Activated naive CD8-positive, alpha-beta T cell (primary cell): ENCODE data around the gene MEGF11.

ENCODE experiments used
- H3K27ac Mint-ChIP-seq: one replicate; pipeline ENCODE4 v1.8.0; 2021; ENCODE audit warnings: mixed read lengths
- H3K27me3 Mint-ChIP-seq: one replicate; pipeline ENCODE4 v1.8.0; 2021; ENCODE audit warnings: mixed read lengths
- H3K36me3 Mint-ChIP-seq: one replicate; pipeline ENCODE4 v1.8.0; 2021; ENCODE audit warnings: mixed read lengths
- H3K4me1 Mint-ChIP-seq: one replicate; pipeline ENCODE4 v1.8.0; 2021; ENCODE audit warnings: low read depth, mixed read lengths
- H3K4me3 Mint-ChIP-seq: one replicate; pipeline ENCODE4 v1.8.0; 2021; ENCODE audit warnings: mild to moderate bottlenecking, mixed read lengths
- H3K9me3 Mint-ChIP-seq: one replicate; pipeline ENCODE4 v1.8.0; 2021; ENCODE audit warnings: low read depth, mixed read lengths

The MEGF11 gene

DNA sequence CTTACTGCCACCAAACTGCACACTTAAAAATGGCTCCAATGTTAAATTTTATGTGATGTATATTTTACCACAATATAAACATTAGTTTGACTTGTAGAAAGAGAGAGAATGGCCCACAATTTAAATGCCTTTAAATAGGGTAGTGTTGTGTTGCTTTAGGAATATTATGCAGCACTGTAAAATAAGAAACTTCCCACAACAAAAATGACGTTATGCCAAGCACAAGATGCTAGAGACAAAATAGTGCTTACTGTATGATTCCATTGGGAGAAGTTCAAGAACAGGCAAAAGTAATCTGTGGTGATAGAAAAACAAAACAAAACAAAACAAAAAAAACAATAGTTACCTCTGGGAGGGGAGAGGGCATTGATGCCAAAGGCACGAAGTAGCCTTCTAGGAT is 91.3 kb downstream of the MEGF11 start:
- H3K9me3 Mint-ChIP-seq = no peaks in the 10 kb centered on the region
- H3K4me1 Mint-ChIP-seq = no peaks in the 10 kb centered on the region

DNA sequence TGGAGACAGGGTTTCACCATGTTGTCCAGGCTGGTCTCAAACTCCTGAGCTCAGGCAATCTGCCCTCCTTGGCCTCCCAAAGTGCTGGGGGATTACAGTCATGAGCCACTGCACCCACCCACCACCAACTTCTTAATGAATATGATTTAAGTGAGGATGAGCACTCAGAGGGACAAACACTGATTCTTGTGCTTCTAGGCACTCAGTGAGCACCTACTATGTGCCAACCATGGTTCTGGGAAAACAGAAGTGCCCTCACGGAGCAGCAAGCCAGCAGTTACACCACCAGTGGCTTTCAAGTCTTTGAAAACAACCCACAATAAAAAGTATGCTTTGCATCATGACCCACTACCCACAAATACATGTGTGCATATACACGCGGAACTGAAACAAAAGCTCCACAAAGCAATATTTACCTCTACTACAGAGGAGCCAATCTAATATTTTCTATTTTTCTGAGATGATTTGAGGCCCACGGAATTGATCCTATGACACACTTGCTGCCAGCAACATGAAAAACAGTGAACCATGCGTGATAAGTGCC is 91.9 kb downstream of the MEGF11 start:
- no peaks in the 10 kb centered on the region for H3K4me1 Mint-ChIP-seq
- no peaks in the 10 kb centered on the region for H3K27me3 Mint-ChIP-seq
- no peak overlapping the region for H3K4me3 Mint-ChIP-seq
- no peaks in the 10 kb centered on the region for H3K36me3 Mint-ChIP-seq
- no peak overlapping the region for H3K27ac Mint-ChIP-seq
- no peaks in the 10 kb centered on the region for H3K9me3 Mint-ChIP-seq

More for the DNA sequence above, 91.3 kb downstream of the MEGF11 start:
- H3K27ac Mint-ChIP-seq = no peak overlapping the region
- H3K36me3 Mint-ChIP-seq = no peaks in the 10 kb centered on the region
- no peaks in the 10 kb centered on the region for H3K27me3 Mint-ChIP-seq
- no peak overlapping the region for H3K4me3 Mint-ChIP-seq

GRCh38 chr15:66161108-66161507 is 92.4 kb downstream of the MEGF11 start:
- Mint-ChIP-seq H3K27ac (no peak overlapping the region), H3K27me3 (no peaks in the 10 kb centered on the region), H3K4me1 (no peaks in the 10 kb centered on the region), H3K9me3 (no peaks in the 10 kb centered on the region), H3K36me3 (no peaks in the 10 kb centered on the region), H3K4me3 (no peak overlapping the region)

- H3K36me3 Mint-ChIP-seq = no peaks in the 10 kb centered on the region
- no peaks in the 10 kb centered on the region for H3K4me1 Mint-ChIP-seq
- no peak overlapping the region for H3K27ac Mint-ChIP-seq
- H3K9me3 Mint-ChIP-seq = no peaks in the 10 kb centered on the region
- H3K4me3 Mint-ChIP-seq = no peak overlapping the region
- H3K27me3 Mint-ChIP-seq = no peaks in the 10 kb centered on the region
Measured at GRCh38 chr15:66157507-66157906, 96.0 kb downstream of the MEGF11 start.

DNA sequence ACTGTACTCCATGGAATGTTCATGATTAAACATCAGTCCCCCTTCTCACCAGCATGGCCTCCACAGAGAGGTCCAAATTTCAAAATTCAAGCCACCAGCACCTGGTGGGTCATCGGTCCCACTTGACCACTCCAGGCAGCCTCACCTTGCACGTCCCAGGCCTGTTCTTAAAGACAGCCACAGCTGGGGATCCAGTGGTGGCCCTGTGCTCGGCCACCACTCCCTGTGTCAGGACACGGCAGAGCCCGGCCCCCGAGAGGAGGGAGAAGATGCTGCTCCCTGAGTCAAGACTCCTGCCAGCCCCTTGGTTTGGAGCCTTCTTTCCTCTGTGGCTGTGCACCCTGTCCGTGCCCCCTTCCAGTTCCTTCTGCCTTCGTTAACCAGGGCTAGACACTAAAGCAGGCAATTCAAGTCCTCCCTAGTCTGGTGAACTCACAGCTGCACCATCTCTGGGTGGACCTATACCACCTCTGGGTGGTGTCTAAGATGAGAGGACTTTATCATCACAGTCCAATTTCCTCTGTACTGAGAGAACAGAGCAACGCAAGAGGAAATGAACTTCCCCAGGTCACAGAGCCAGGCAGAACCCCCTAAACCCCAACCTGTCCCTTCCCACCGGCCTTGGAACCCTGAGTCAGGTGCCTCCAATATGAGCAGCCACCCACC is 97.1 kb downstream of the MEGF11 start:
- Mint-ChIP-seq H3K4me1 (no peaks in the 10 kb centered on the region), H3K36me3 (no peaks in the 10 kb centered on the region), H3K4me3 (no peak overlapping the region), H3K9me3 (no peaks in the 10 kb centered on the region), H3K27me3 (no peaks in the 10 kb centered on the region), H3K27ac (no peak overlapping the region)

DNA sequence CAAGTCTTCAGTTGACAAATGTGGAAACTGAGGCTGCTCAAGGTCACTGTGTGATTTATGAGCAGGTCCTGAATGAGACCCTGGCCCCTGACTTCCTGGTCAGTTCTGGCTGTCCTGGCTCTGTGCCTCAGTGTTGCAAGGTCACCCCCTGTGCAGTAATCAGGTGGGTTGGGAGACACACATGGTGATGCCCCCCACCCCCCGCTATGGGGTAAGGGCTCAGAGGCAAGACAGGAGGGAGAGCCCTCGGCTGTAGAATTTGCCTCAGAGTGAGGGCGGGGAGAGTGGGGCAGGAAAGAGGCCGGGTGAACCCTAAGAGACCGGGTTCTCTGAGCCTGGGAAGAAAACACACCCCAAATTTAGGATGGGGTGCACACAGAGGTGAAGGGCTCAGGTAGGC is 98.5 kb downstream of the MEGF11 start:
- H3K27ac Mint-ChIP-seq = no peak overlapping the region
- no peak overlapping the region for H3K4me3 Mint-ChIP-seq
- H3K4me1 Mint-ChIP-seq = no peaks in the 10 kb centered on the region
- no peaks in the 10 kb centered on the region for H3K36me3 Mint-ChIP-seq
- H3K9me3 Mint-ChIP-seq = no peaks in the 10 kb centered on the region
- H3K27me3 Mint-ChIP-seq = peaks cover 1% of the 10 kb centered on the region

DNA sequence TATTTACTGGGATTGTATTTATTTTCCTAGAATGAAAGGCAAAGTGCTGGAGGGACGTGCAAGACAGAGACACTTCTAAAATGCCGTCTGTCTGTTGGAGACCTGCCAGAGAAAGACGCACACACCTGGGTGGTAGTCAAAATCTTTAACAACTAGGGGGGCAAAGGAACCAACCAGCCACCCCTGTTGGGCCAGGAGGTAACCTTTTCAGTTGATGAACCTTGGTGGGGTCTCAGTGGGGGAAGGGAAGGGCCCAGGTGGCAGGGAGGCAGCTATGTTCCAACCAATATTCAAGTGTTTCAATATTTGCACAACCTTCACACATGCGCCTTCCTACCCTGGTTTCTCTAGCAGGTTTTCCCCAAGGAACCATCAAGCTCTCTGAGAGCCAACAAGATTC is 99.0 kb downstream of the MEGF11 start:
- Mint-ChIP-seq H3K27me3 (peaks cover 1% of the 10 kb centered on the region), H3K4me1 (no peaks in the 10 kb centered on the region), H3K4me3 (no peak overlapping the region), H3K27ac (no peak overlapping the region), H3K9me3 (no peaks in the 10 kb centered on the region), H3K36me3 (no peaks in the 10 kb centered on the region)

DNA sequence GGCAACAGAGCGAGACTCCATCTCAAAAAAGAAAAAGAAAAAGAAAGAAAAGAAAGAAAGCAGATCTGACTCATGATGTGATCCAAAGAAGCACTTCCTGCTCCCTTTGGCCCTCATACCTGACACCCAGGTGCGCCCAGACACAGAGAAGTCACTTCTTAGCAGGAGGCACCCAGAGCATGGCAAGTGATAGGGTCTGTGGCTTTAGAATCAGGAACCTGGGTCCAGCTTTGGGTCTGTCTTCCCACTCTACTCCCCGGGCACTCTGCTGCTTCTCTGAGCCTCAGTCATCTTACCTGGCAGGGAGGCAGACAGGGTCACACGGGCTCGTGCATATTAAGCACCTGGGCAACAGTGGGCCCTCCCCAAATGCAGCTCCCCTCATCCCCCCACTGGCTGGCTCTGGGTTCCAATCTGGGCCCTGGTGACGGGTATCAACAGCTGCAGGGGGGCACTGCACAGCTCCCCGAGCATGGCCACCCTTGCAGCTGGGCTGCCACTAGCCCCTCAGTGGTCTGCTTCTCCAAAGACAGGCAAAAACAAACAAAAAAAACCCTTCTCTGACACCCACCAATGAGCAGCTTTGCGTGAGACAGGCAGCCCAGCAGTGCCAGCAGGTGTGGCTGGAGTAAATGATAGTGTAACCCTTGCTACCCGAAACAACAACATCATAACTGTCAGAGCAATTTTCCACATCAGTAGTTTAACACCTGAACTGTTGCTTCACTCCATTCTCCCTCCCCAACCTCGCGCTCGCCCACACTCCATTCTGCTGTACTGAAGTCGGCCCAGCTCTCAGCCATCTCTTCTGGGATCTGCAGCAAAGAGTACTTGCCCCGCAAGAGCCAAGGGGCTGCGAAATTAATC is 99.8 kb downstream of the MEGF11 start:
- H3K4me1 Mint-ChIP-seq = no peaks in the 10 kb centered on the region
- H3K27ac Mint-ChIP-seq = no peak overlapping the region
- no peaks in the 10 kb centered on the region for H3K36me3 Mint-ChIP-seq
- no peaks in the 10 kb centered on the region for H3K9me3 Mint-ChIP-seq
- no peak overlapping the region for H3K4me3 Mint-ChIP-seq
- peaks cover 1% of the 10 kb centered on the region for H3K27me3 Mint-ChIP-seq

- no peak overlapping the region for H3K4me3 Mint-ChIP-seq
- H3K27ac Mint-ChIP-seq = no peak overlapping the region
- no peaks in the 10 kb centered on the region for H3K9me3 Mint-ChIP-seq
- H3K4me1 Mint-ChIP-seq = no peaks in the 10 kb centered on the region
- peaks cover 4% of the 10 kb centered on the region for H3K27me3 Mint-ChIP-seq
- no peaks in the 10 kb centered on the region for H3K36me3 Mint-ChIP-seq
Measured at GRCh38 chr15:66152650-66153049, 100.9 kb downstream of the MEGF11 start.

- Mint-ChIP-seq H3K27ac (no peak overlapping the region), H3K4me1 (no peaks in the 10 kb centered on the region), H3K27me3 (peaks cover 4% of the 10 kb centered on the region)
Measured at GRCh38 chr15:66151809-66152208, 101.7 kb downstream of the MEGF11 start.

GRCh38 chr15:66149871-66150270 is 103.7 kb downstream of the MEGF11 start:
- Mint-ChIP-seq H3K4me1 (no peaks in the 10 kb centered on the region), H3K27me3 (peaks cover 6% of the 10 kb centered on the region), H3K27ac (no peak overlapping the region), H3K36me3 (no peaks in the 10 kb centered on the region), H3K9me3 (no peaks in the 10 kb centered on the region), H3K4me3 (no peak overlapping the region)

More at GRCh38 chr15:66151809-66152208, 101.7 kb downstream of the MEGF11 start:
- Mint-ChIP-seq H3K9me3 (no peaks in the 10 kb centered on the region), H3K4me3 (no peak overlapping the region), H3K36me3 (no peaks in the 10 kb centered on the region)

GRCh38 chr15:66148187-66148586 is 105.4 kb downstream of the MEGF11 start:
- Mint-ChIP-seq H3K27ac (no peak overlapping the region), H3K4me3 (no peak overlapping the region), H3K4me1 (no peaks in the 10 kb centered on the region), H3K27me3 (peaks cover 6% of the 10 kb centered on the region), H3K36me3 (no peaks in the 10 kb centered on the region), H3K9me3 (no peaks in the 10 kb centered on the region)

- Mint-ChIP-seq H3K4me3 (no peak overlapping the region), H3K27ac (no peak overlapping the region), H3K4me1 (no peaks in the 10 kb centered on the region), H3K36me3 (no peaks in the 10 kb centered on the region), H3K9me3 (no peaks in the 10 kb centered on the region), H3K27me3 (peaks cover 6% of the 10 kb centered on the region)
Measured at GRCh38 chr15:66147440-66147839, 106.1 kb downstream of the MEGF11 start.

GRCh38 chr15:66145726-66146182 is 107.8 kb downstream of the MEGF11 start:
- H3K27ac Mint-ChIP-seq = no peak overlapping the region
- H3K36me3 Mint-ChIP-seq = no peaks in the 10 kb centered on the region
- no peaks in the 10 kb centered on the region for H3K9me3 Mint-ChIP-seq
- no peak overlapping the region for H3K4me3 Mint-ChIP-seq
- peaks cover 6% of the 10 kb centered on the region for H3K27me3 Mint-ChIP-seq
- H3K4me1 Mint-ChIP-seq = no peaks in the 10 kb centered on the region

GRCh38 chr15:66144978-66145725 is 108.4 kb downstream of the MEGF11 start:
- H3K36me3 Mint-ChIP-seq = no peaks in the 10 kb centered on the region
- H3K27ac Mint-ChIP-seq = no peak overlapping the region
- peaks cover 5% of the 10 kb centered on the region for H3K27me3 Mint-ChIP-seq
- no peak overlapping the region for H3K4me3 Mint-ChIP-seq
- no peaks in the 10 kb centered on the region for H3K9me3 Mint-ChIP-seq
- no peaks in the 10 kb centered on the region for H3K4me1 Mint-ChIP-seq
